Left lung (tissue), 10 donors: ENCODE results near the gene SHLD1. TPM values are rescaled to one million over a fixed set of nuclear protein-coding genes. Genes with fewer than 3 reads are reported as not detected.

ENCODE experiments used
- ATAC-seq: fragments of 200-7000 bp; cut with Tn5 transposase; one replicate; pipeline ENCODE4 v1.9.1; 2020; ENCODE audit warnings: moderate library complexity
- DNase-seq, 4 donors: peaks; one replicate each; pipeline ENCODE4 v3.0.0-alpha.2; 2013 to 2020
- H3K27ac ChIP-seq, 2 donors: fragments of 200-600 bp; sonication (generic) in 1 of 2; one replicate each; pipeline versions ENCODE4 v1.5.0 to v1.8.0; 2020 to 2021
- H3K27me3 ChIP-seq, 2 donors: fragments of 200-600 bp; sonication (generic) in 1 of 2; one replicate each; pipeline versions ENCODE4 v1.5.0 to v1.8.0; 2020 to 2021
- H3K36me3 ChIP-seq, 2 donors: fragments of 200-600 bp; sonication (generic) in 1 of 2; one replicate each; pipeline versions ENCODE4 v1.5.0 to v1.8.0; 2020 to 2021
- H3K4me1 ChIP-seq, 2 donors: fragments of 200-600 bp; one replicate each; pipeline ENCODE4 v1.8.0; 2021
- H3K4me3 ChIP-seq, 2 donors: fragments of 200-600 bp; sonication (generic) in 1 of 2; one replicate each; pipeline versions ENCODE4 v1.5.0 to v1.8.0; 2020 to 2021; ENCODE audit warnings: mild to moderate bottlenecking in 1 of 2
- H3K9me3 ChIP-seq, 2 donors: fragments of 200-600 bp; sonication (generic) in 1 of 2; one replicate each; pipeline versions ENCODE4 v1.5.0 to v1.8.0; 2020 to 2021
- intact Hi-C, 2 donors: fragments of 100-400 bp; cut with DNase I; formaldehyde crosslinking; loops; one replicate each; pipeline versions ENCODE4 v1.11.2 to v1.14.2; 2022
- polyA plus RNA-seq, 6 donors: library from polyadenylated mRNA; unstranded; fragments of 120-200 nt; gene quantifications; one replicate each; pipeline ENCODE4 v1.2.1, GENCODE V29; 2013; ENCODE audit not compliant: insufficient read length in 6 of 6
- total RNA-seq, 2 donors: library from RNA; stranded (reverse); fragmentation: NEBNext Ultra II Directional; extraction: Animal tissue kit (Norgen Biotek cat#: 25700); gene quantifications; one replicate each; pipeline ENCODE4 v1.2.1, GENCODE V29; 2021
- TF ChIP-seq, protein P1 (sequence below), 2 donors: fragments of 200-600 bp; sonication (generic) in 1 of 2; IDR thresholded peaks; one replicate each; pipeline versions ENCODE4 v1.5.0 to v1.8.0; 2021; ENCODE audit warnings: antibody characterized with exemption in 2 of 2
- donor health status: DM: no; HTN: yes; CAD: no.
- donor health status: DM: no; HTN: no; CAD: no.

Gene SHLD1
- total and polyA plus RNA-seq, 8 donors = 5.4 to 8.9 (median 7.7) TPM

- TF ChIP-seq, protein P1, sequence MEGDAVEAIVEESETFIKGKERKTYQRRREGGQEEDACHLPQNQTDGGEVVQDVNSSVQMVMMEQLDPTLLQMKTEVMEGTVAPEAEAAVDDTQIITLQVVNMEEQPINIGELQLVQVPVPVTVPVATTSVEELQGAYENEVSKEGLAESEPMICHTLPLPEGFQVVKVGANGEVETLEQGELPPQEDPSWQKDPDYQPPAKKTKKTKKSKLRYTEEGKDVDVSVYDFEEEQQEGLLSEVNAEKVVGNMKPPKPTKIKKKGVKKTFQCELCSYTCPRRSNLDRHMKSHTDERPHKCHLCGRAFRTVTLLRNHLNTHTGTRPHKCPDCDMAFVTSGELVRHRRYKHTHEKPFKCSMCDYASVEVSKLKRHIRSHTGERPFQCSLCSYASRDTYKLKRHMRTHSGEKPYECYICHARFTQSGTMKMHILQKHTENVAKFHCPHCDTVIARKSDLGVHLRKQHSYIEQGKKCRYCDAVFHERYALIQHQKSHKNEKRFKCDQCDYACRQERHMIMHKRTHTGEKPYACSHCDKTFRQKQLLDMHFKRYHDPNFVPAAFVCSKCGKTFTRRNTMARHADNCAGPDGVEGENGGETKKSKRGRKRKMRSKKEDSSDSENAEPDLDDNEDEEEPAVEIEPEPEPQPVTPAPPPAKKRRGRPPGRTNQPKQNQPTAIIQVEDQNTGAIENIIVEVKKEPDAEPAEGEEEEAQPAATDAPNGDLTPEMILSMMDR (IDR thresholded peaks at IDR 0.05) = no peak
- intact Hi-C loops = no loop called here
- ATAC-seq (no peak), DNase-seq (no peak)
- Histone ChIP-seq H3K4me3 (no peak overlapping the region), H3K27me3 (no peaks in the 10 kb centered on the region), H3K9me3 (no peaks in the 10 kb centered on the region), H3K4me1 (peaks cover 0 to 8% of the 10 kb centered on the region in 2 donors), H3K36me3 (no peaks in the 10 kb centered on the region), H3K27ac (no peak overlapping the region)
Observed at GRCh38 chr20:5827861-5828260, 77.7 kb downstream of the SHLD1 start.

GRCh38 chr20:5829241-5829809 is 79.1 kb downstream of the SHLD1 start:
- TF ChIP-seq, protein P1 (IDR thresholded peaks at IDR 0.05) = no peak
- H3K27ac ChIP-seq = no peak overlapping the region
- no peaks in the 10 kb centered on the region for H3K36me3 ChIP-seq
- no peak for DNase-seq
- no peaks in the 10 kb centered on the region for H3K4me1 ChIP-seq
- H3K4me3 ChIP-seq = no peak overlapping the region
- no peaks in the 10 kb centered on the region for H3K27me3 ChIP-seq
- intact Hi-C loops = no loop called here
- ATAC-seq = no peak
- no peaks in the 10 kb centered on the region for H3K9me3 ChIP-seq

DNA sequence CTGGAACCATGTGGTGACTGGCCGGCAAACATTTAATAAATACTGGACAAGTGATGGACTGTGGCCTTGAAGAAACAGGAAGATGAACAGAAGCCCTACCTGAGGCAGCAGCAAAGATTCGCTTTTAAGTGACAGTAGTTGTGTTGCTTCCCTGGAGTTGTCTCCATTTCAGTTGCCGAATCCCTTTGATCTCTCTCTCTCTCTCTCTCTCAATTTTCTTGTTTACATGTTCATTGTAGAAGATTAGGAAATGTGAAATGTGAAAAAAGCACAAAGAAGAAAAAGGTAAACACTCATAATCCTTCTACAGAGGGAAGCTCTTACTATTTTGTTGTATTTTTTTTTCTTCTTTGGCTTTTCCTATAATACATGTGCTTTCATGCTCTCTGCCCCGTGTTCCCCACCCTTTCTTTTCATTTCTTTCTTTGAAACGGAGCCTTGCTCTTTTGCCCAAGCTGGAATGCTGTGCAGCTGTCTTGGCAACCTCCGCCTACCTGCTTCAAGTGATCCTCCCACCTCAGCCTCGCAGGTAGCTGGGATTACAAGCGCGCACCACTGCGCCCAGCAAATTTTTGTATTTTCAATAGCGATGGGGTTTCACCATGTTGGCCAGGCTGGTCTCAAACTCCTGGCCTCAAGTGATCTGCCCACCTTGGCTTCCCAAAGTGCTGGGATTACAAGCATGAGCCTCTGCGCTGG is 81.5 kb downstream of the SHLD1 start:
- Histone ChIP-seq H3K27me3 (no peaks in the 10 kb centered on the region), H3K4me3 (no peak overlapping the region), H3K36me3 (no peaks in the 10 kb centered on the region), H3K9me3 (no peaks in the 10 kb centered on the region), H3K4me1 (peaks cover 8 to 14% of the 10 kb centered on the region in 2 donors), H3K27ac (no peak overlapping the region)
- no peak for DNase-seq
- ATAC-seq = no peak
- TF ChIP-seq, protein P1 (IDR thresholded peaks at IDR 0.05) = no peak
- intact Hi-C loops = no loop called here

GRCh38 chr20:5833309-5833941 is 83.2 kb downstream of the SHLD1 start:
- ATAC-seq = no peak
- H3K4me3 ChIP-seq = no peak overlapping the region
- TF ChIP-seq, protein P1 (IDR thresholded peaks at IDR 0.05) = no peak

GRCh38 chr20:5834436-5835005 is 84.3 kb downstream of the SHLD1 start:
- DNase-seq (no peak), ATAC-seq (no peak)
- Histone ChIP-seq H3K27ac (no peak overlapping the region), H3K4me1 (peaks cover 8 to 14% of the 10 kb centered on the region in 2 donors), H3K27me3 (no peaks in the 10 kb centered on the region), H3K9me3 (no peaks in the 10 kb centered on the region), H3K4me3 (no peak overlapping the region), H3K36me3 (no peaks in the 10 kb centered on the region)
- intact Hi-C loops = no loop called here
- TF ChIP-seq, protein P1 (IDR thresholded peaks at IDR 0.05) = no peak

More at GRCh38 chr20:5833309-5833941, 83.2 kb downstream of the SHLD1 start:
- no peaks in the 10 kb centered on the region for H3K27me3 ChIP-seq
- H3K36me3 ChIP-seq = no peaks in the 10 kb centered on the region
- H3K4me1 ChIP-seq = peaks cover 8 to 14% of the 10 kb centered on the region in 2 donors
- intact Hi-C loops = no loop called here
- H3K27ac ChIP-seq = no peak overlapping the region
- no peak for DNase-seq
- H3K9me3 ChIP-seq = no peaks in the 10 kb centered on the region
